HCT116 (cell line): ENCODE measurements around the gene PRKCZ. TPM values are rescaled to one million over a fixed set of nuclear protein-coding genes. Genes with fewer than 3 reads are reported as not detected.

Experiments
- ATAC-seq: fragments of 200-7000 bp; cut with Tn5 transposase; 2 replicates; pipeline ENCODE4 v1.9.1; 2020; ENCODE audit warnings: mild to moderate bottlenecking, moderate library complexity
- BruUV-seq: library from RNA; stranded (reverse); fragments of 400-500 nt; replicated peaks from 2 replicates; lab custom pipeline; 2021; lab: Mats Ljungman, UMichigan
- CTCF ChIA-PET: fragments of 300-600 bp; sonication (Branson Sonifier 250); formaldehyde crosslinking; loops from one replicate; lab custom pipeline; 2021; ENCODE audit warnings: antibody characterized with exemption; lab: Charles Lee
- POLR2A ChIA-PET: fragments of 300-600, 350-600 bp; sonication (Branson Sonifier 250); formaldehyde crosslinking; loops from one replicate; lab custom pipeline; 2021; ENCODE audit warnings: antibody characterized with exemption; lab: Charles Lee
- RAD21 ChIA-PET, 2 experiments: fragments of 300-600 bp; sonication (Branson Sonifier 250); formaldehyde crosslinking; loops; one replicate each; lab custom pipeline; 2023; ENCODE audit warnings: low total read pairs in 2 of 2; ENCODE audit not compliant: uncharacterized antibody in 2 of 2, unreplicated experiment in 2 of 2, low non-redundant PET in 1 of 2; lab: Charles Lee
- DNase-seq: peaks from one replicate; pipeline ENCODE4 v3.0.0-alpha.2; 2010; ENCODE audit warnings: low read depth, low spot score
- H2AFZ ChIP-seq: fragments of 200-600 bp; shearing (Covaris generic), sonication (generic); 2 replicates; pipeline ENCODE4 v1.6.1; 2017; ENCODE audit warnings: low read depth, mixed run types, mixed read lengths, antibody characterized with exemption, low read length; ENCODE audit not compliant: poor library complexity, severe bottlenecking
- H3K27ac ChIP-seq: 2 replicates; pipeline ENCODE4 v1.5.1; 2012; ENCODE audit warnings: low read depth, low read length
- H3K27me3 ChIP-seq: fragments of 200-600 bp; sonication (generic); 2 replicates; pipeline ENCODE4 v1.6.1; 2016; ENCODE audit warnings: mixed run types, low read length, mixed read lengths; ENCODE audit not compliant: insufficient read depth
- H3K36me3 ChIP-seq, 2 experiments: fragments of 200-500 bp in 1 of 2; fragments of 200-600 bp in 1 of 2; sonication (Bioruptor generic) in 1 of 2; sonication (generic) in 1 of 2; 2 replicates each; pipeline versions ENCODE4 v1.5.1 to v1.6.1; 2014 to 2016; ENCODE audit warnings: low read length in 2 of 2, inconsistent platforms in 1 of 2, mixed read lengths in 1 of 2, mixed run types in 1 of 2; ENCODE audit not compliant: insufficient read depth in 2 of 2, control insufficient read depth in 1 of 2
- H3K4me1 ChIP-seq, 2 experiments: fragments of 200-600 bp in 1 of 2; sonication (generic) in 1 of 2; 2 replicates each; pipeline versions ENCODE4 v1.5.1 to v1.6.1; 2012 to 2017; ENCODE audit warnings: low read length in 2 of 2, inconsistent platforms in 1 of 2, mild to moderate bottlenecking in 1 of 2, mixed read lengths in 1 of 2, mixed run types in 1 of 2, moderate library complexity in 1 of 2; ENCODE audit not compliant: insufficient read depth in 2 of 2, control insufficient read depth in 1 of 2
- H3K4me2 ChIP-seq: fragments of 200-600 bp; sonication (generic); 2 replicates; pipeline ENCODE4 v1.6.1; 2017; ENCODE audit warnings: mixed run types, low read length, mixed read lengths
- H3K4me3 ChIP-seq, 2 experiments: fragments of 200-600 bp in 1 of 2; sonication (generic) in 1 of 2; replicated peaks in 1 of 2; 2 replicates each; pipeline ENCODE4 v1.5.1; 2011 to 2016; ENCODE audit warnings: low read length in 2 of 2, control low read depth in 1 of 2, low read depth in 1 of 2, mild to moderate bottlenecking in 1 of 2, mixed read lengths in 1 of 2, mixed run types in 1 of 2
- H3K79me2 ChIP-seq: fragments of 200-600 bp; sonication (generic); 2 replicates; pipeline ENCODE4 v1.6.1; 2017; ENCODE audit warnings: mild to moderate bottlenecking, mixed run types, low read length, moderate library complexity, mixed read lengths; ENCODE audit not compliant: insufficient read depth
- H3K9ac ChIP-seq: fragments of 200-600 bp; sonication (generic); 2 replicates; pipeline ENCODE4 v1.6.1; 2016; ENCODE audit warnings: low read length, mixed read lengths
- H3K9me2 ChIP-seq: fragments of 200-600 bp; sonication (generic), shearing (Covaris generic); 2 replicates; pipeline ENCODE4 v1.6.1; 2017; ENCODE audit warnings: mixed run types, mild to moderate bottlenecking, moderate library complexity; ENCODE audit not compliant: insufficient read depth
- H3K9me3 ChIP-seq, 2 experiments: fragments of 200-500 bp in 1 of 2; fragments of 200-600 bp in 1 of 2; sonication (Bioruptor generic) in 1 of 2; sonication (generic) in 1 of 2; 2 replicates each; pipeline ENCODE4 v1.6.1; 2014 to 2017; ENCODE audit warnings: low read length in 2 of 2, mixed read lengths in 2 of 2, inconsistent platforms in 1 of 2, low read depth in 1 of 2, mild to moderate bottlenecking in 1 of 2, mixed run types in 1 of 2, moderate library complexity in 1 of 2; ENCODE audit not compliant: control insufficient read depth in 1 of 2, insufficient read depth in 1 of 2
- H4K20me1 ChIP-seq: fragments of 200-600 bp; sonication (generic), shearing (Covaris generic); 2 replicates; pipeline ENCODE4 v1.6.1; 2017; ENCODE audit warnings: mixed run types, mild to moderate bottlenecking, moderate library complexity; ENCODE audit not compliant: insufficient read depth
- ATF3 ChIP-seq: IDR thresholded peaks from 2 replicates; pipeline ENCODE4 v1.6.1; 2012
- CEBPB ChIP-seq: IDR thresholded peaks from 2 replicates; pipeline ENCODE4 v1.6.1; 2012; ENCODE audit warnings: low read depth
- CTCF ChIP-seq, 3 experiments: fragments of 200-600 bp in 1 of 3; sonication (generic) in 1 of 3; IDR thresholded peaks in 2 of 3; conservative IDR thresholded peaks in 1 of 3; 2 replicates each; pipeline ENCODE4 v1.5.1; 2012 to 2017; ENCODE audit warnings: low read depth in 2 of 3, low read length in 2 of 3, antibody characterized with exemption in 1 of 3, borderline replicate concordance in 1 of 3, control low read depth in 1 of 3, mild to moderate bottlenecking in 1 of 3, mixed read lengths in 1 of 3, mixed run types in 1 of 3, moderate library complexity in 1 of 3; ENCODE audit not compliant: insufficient read depth in 1 of 3
- EZH2phosphoT487 ChIP-seq: fragments of 200-600 bp; IDR thresholded peaks from 2 replicates; pipeline ENCODE4 v1.6.1; 2018; ENCODE audit warnings: antibody characterized with exemption, borderline replicate concordance
- JUND ChIP-seq: IDR thresholded peaks from 2 replicates; pipeline ENCODE4 v1.6.1; 2012
- MAX ChIP-seq: IDR thresholded peaks from 2 replicates; pipeline ENCODE4 v1.6.1; 2012
- POLR2AphosphoS5 ChIP-seq: IDR thresholded peaks from 2 replicates; pipeline ENCODE4 v1.6.1; 2011; ENCODE audit warnings: mild to moderate bottlenecking, low read depth, low read length, moderate library complexity
- SIN3A ChIP-seq: IDR thresholded peaks from 2 replicates; pipeline ENCODE4 v1.6.1; 2012; ENCODE audit warnings: low read depth
- SP1 ChIP-seq: IDR thresholded peaks from 2 replicates; pipeline ENCODE4 v1.6.1; 2012; ENCODE audit warnings: low read depth
- YY1 ChIP-seq: IDR thresholded peaks from 2 replicates; pipeline ENCODE4 v1.6.1; 2011; ENCODE audit warnings: low read length, low read depth, moderate library complexity, mild to moderate bottlenecking; ENCODE audit not compliant: insufficient replicate concordance; ENCODE audit errors: extremely low read depth
- ZFX ChIP-seq: fragments of 450-650 bp; IDR thresholded peaks from 2 replicates; pipeline ENCODE4 v1.6.1; 2017
- intact Hi-C: fragments of 100-400 bp; cut with micrococcal nuclease; formaldehyde crosslinking; loops from 2 replicates; pipeline ENCODE4 v1.10.0; 2022
- total RNA-seq: library from RNA; stranded (reverse); gene quantifications from one replicate; pipeline ENCODE4 v1.2.1, GENCODE V29; 2021; ENCODE audit not compliant: unreplicated experiment

Gene PRKCZ
- total RNA-seq, 1 experiment from 2014 or later = 46.8 TPM

GRCh38 chr1:2016123-2016522, 34.1 kb upstream of the PRKCZ start:
- H4K20me1 ChIP-seq = no peaks in the 10 kb centered on the region
- H3K9me3 ChIP-seq = no peaks in the 10 kb centered on the region
- H3K27me3 ChIP-seq = no peaks in the 10 kb centered on the region
- peaks cover 3 to 27% of the 10 kb centered on the region in 2 experiments; a peak in 3 of 4 replicates for H3K4me1 ChIP-seq
- H3K4me2 ChIP-seq = no peak overlapping the region
- no peak for ATAC-seq
- TF ChIP-seq EZH2phosphoT487 (no peak), POLR2AphosphoS5 (no peak), MAX (no peak), ATF3 (no peak), CTCF (IDR thresholded peaks at IDR 0.05 in 2 of 3, conservative IDR thresholded peaks at IDR 0.05 in 1 of 3; ENCODE audit: borderline replicate concordance in 1 of 3, insufficient read depth in 1 of 3, low read depth in 2 of 3, low read length in 2 of 3) (no peak), CEBPB (no peak), SP1 (no peak), JUND (no peak), SIN3A (no peak), ZFX (no peak), YY1 (no peak)
- TF ChIP-seq, all 23 proteins: peak for 0
- RAD21 ChIA-PET = no interaction called here
- Histone ChIP-seq H3K27ac (no peak overlapping the region), H3K36me3 (no peaks in the 10 kb centered on the region), H2AFZ (no peak overlapping the region), H3K79me2 (no peaks in the 10 kb centered on the region), H3K4me3 (no peak overlapping the region), H3K9me2 (no peaks in the 10 kb centered on the region), H3K9ac (no peak overlapping the region)
- POLR2A ChIA-PET = no interaction called here
- intact Hi-C loops = no loop called here
- no peak for DNase-seq
- BruUV-seq = no TSS peak
- CTCF ChIA-PET = no interaction called here
